Measurements from ENCODE around the gene STEAP2.

- TF ChIP-seq NR2C2 (CRISPR knock-in tag; IDR thresholded peaks at IDR 0.05): no peak
- TF ChIP-seq, protein P1, sequence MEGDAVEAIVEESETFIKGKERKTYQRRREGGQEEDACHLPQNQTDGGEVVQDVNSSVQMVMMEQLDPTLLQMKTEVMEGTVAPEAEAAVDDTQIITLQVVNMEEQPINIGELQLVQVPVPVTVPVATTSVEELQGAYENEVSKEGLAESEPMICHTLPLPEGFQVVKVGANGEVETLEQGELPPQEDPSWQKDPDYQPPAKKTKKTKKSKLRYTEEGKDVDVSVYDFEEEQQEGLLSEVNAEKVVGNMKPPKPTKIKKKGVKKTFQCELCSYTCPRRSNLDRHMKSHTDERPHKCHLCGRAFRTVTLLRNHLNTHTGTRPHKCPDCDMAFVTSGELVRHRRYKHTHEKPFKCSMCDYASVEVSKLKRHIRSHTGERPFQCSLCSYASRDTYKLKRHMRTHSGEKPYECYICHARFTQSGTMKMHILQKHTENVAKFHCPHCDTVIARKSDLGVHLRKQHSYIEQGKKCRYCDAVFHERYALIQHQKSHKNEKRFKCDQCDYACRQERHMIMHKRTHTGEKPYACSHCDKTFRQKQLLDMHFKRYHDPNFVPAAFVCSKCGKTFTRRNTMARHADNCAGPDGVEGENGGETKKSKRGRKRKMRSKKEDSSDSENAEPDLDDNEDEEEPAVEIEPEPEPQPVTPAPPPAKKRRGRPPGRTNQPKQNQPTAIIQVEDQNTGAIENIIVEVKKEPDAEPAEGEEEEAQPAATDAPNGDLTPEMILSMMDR (IDR thresholded peaks at IDR 0.05): no peak
These were observed 45.4 kb upstream of the STEAP2 start for GRCh38 chr7:90166153-90166552.
